HuH-7 (cell line): ENCODE measurements around the gene MEN1.
A peak's percentile ranks its signal among the peaks of the same experiment; 100 is the strongest.
"Not testable (repeated sequence)": the region's sequence is repeated elsewhere in the genome, so short reads cannot be mapped to it uniquely, and the experiment has no call there.

Experiments
- DNase-seq: peaks from one replicate; pipeline ENCODE4 v3.0.0; 2011; ENCODE audit warnings: low spot score

Gene MEN1

DNA sequence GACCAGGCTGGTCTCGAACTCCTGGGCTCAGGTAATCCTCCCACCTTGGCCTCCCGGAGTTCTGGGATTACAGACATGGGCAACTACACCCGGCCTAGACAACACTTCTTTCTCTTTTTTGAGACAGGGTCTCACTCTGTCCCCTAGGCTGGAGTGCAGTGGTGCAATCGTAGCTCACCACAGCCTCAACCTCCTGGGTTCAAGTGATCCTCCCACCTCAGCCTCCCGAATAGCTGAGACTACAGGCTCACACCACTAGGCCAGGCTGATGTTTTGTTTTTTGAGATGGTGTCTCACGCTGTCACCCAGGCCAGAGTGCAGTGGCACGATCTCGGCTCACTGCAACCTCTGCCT is 35.4 kb upstream of the MEN1 start:
- not testable (repeated sequence) for DNase-seq

DNA sequence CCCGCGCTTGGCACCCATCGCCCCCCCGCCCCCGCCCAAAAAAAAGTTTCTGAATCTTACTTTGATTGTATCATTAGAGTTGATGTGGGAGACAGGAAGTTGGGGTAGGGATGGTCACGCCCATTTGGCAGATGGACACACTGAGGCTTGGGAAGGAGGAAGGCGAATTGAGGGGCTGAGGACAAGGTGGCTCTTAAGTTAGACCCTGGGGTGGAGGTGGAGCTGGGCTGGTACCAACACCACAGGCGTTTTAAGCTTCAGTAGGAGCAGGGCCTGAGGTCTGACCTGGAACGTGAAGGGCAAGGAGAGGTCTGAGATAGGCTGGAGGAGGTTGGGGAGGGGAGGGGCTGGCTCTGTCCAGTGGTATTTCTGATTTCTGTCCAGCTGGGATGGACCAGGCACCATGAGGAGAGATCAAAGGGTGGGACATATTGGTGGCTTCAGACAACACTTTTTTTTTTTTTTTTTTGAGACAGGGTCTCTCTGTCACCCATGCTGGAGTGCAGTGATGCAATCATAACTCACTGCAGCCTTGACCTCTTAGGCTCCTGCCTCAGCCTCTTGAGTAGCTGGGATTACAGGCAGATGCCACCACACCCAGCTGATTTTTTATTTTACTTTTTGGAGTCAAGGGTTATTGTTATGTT is 34.9 kb upstream of the MEN1 start:
- DNase-seq, result no peak

DNA sequence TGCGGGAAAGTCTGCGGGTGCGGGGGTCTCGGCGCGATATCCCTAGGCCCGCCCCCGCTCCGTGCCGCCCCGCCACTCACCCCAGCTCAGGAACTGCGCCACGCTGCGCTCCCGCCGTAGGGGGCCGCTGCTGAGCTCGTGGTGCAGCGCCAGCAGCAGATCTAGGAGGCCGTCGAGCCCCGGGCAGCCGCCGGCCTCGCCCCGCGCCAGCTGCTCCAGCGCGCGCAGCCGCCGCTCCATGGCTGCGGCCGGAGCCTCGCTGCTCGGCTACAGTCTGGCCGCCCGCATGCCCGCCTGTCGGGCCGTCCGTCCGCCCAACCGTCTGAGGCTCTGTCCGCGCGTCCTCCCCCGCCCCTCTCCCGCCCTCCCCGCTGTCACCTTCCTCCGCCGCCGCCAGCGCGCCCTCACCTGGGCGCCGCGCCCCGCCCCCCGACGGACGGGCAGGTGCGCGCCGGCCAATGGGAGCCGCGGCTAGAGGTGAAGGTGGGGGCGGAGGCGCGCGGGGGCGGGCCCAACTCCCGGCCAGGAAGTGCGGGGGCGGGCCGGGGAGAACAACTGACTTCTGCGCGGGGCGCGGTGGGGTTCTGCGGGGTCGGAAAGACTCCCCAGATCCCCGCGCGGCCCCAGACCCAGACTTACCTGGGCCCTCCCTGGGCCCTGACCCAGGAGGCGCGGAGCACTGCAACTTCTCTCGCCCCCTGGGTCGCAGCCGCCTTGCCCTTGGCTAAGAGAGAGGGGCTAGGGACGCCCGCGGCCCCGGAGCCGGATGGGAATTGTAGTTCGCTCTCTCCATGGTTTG is 34.2 kb upstream of the MEN1 start, which contains the start of gene CDC42BPG:
TSS of gene CDC42BPG (minus strand) at position 324 of the 799 bp plus-strand sequence. CDS start at position 240, 84 bp downstream.
- peak; percentile 81 for DNase-seq

DNA sequence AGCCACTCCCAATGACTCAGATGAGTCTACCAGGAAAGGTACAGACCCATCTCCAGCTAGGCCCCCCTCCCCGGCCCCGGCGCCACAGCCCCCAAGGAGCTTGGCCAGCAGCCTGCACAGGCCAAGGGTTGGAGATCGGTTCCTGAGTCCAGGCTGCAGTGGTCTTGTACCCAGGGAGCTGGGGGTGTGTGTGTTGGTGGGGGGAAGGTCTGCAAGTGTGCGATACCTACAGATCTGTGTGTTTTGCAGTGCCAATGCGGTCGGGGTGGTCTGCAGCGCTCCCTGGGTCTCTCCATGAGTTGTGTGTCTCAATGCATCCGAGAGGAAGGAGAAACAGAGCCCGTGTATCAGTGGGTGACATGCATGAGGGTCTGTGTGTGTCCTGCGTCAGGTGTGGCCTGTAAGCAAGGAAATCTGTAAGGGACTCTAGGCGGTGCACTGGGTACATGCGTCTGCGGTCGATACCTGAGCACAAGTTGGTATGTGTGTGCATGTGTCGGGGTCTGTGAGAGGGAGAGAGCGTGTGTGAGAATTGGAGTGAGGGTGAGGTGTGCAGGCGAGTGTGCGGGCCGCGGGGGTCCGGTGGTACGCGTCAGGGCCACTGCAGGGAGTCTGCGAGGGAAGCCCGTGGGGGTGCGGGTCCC is 33.5 kb upstream of the MEN1 start:
- DNase-seq, result no peak

DNA sequence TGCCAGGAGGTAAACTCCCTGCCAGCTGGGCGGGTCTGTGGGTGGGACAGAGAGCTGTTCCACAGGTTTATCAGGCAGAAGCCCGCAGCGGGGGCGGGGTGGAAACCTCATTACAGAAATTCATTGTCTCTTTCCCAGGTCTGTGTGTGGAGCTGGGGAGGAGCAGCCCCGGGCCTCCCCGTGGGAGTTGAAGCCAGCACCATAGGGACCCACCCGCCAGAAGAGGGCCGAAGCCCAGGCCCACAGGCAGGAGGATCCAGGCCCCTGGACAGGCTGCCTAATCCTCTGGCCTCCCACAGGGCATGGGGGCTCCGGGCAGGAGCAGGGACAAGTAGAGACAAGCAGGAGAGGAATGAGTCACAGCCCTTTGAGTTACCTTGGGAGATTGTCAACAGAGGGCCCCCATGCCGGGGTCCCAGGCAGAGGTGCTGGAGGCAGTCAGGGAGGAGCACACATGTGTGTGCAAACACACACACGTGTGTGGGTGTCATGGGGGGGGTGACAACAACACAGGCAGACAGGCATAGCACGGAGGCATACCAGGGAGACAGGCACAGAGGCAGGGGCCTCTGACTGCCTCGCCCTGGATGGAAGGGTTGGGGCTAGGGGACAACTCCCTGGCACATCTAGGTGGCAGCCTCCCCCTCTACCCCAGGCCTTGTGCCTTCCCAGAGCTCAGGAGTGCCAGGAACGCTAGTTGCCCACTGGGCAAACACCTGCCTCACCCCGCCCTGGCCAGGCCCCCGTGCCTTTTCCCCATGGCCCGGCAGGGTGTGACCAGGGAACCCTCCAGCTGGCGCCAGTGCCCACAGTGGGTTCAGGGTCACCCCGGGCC is 32.7 kb upstream of the MEN1 start:
- no peak for DNase-seq

DNA sequence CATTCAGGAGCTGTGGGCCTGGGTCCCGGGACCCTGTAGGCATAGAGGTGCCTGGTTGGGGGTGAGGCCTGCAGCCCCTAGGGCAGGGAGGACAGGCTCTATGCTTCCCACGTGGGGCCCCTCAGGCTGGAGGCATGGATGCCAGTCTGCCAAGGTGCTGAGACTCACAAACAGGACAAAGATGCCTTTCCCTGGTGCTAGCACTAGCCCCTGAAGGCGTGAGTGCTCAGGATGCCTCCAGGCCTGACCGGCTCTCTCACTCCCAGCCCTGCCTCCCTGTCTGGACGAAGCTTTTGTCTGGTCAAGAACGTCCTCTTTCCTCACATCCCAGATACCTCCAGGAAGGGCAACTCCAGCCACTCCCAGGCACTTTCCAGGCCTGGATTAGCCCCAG is 32.0 kb upstream of the MEN1 start:
- DNase-seq, result no peak

DNA sequence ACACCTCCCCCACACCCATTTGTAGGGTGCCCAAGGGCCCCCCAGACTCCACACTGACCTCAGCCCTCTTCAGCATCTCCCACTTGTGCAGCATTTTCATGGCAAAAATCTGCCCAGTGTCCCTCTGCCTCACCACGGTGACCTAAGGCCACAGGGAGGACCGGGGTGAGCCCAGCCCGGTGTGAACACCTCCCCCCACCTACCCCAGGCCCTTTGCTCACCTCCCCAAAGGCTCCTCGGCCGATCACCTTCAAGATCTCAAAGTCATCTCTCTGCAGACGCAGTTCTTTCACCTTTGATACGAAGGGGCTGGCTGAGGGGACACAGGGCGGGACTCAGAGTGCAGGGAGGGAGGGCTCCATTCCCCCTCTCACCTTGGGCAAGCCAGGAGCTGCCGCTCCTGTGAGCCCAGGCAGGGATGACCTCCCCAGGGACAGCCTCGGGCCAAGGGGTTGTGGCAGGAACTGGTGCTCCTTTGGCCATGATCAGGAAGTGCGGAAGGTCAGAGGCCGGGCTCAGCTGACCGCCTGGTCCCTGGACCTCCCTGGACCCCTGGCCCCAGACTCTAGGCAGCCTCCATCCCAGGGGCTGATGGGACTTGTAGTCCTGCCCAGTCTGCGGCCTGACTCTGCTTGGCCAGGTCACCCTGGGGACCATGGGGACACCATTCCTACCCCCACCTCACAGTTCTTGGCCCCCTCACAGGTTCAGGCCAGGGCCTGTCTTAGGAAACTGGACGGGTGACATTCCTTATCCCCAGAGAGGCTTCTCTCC is 31.4 kb upstream of the MEN1 start:
- no peak for DNase-seq

DNA sequence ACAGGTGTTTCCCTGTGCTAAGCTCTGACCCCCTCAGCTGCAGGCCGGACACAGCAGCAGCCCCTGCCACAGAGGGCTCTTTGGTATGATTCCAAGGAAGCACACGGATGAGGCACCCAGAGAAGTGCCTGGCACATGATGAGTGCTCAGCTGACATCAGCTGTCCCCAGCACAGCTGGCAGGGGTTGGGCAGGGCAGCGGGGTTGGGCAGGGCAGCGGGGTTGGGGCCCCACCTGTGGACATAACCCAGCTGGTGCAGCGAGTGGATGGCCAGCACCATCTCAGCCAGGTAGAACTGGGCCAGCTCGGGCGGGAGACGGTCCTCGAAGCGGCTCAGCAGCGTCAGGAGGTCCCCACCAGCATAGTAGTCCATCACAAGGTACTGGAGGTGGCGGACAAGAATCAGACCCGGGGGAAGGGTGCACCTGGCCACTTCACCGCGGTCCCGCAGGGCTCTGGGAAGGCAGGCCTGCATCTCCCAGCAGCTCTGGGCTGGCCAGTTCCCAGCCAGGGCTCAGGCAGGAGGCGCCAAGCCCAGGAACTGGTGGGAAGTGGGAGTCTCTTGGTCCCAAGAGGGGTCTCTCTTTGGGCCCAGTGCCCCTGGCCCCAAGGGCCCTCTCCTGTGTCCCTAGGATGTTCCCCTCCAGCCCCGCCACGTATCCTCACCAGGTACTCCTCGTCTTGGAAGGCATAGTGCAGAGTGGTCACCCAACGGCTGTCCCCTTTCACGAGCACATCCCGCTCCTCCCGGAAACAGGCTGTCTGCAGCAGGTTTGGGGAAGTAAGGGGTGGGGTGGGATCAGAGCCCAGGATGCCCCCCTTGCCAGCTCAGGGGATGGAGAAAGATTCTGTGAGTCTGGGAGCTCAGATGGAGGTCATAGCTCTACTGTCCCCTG is 29.8 kb upstream of the MEN1 start:
- DNase-seq, result no peak

DNA sequence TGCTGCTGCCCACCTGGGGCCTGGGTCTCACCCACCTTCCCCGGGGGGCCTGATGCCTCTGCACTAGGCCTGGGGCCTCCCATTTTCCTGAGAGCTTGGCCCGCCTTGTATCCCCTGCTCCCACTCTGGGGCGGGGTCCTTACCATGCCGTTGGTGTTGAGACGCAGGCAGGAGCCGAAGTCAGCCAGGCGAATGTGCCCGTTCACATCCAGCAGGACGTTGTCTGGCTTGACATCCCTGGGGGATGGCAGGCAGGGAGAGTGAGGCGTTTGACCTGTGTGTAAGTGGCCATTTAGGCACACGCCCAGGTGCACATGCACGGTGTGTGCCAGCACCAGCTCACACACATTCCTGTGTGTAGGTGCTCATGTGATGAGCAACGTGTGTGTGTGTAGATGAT is 29.0 kb upstream of the MEN1 start:
- DNase-seq, result no peak

DNA sequence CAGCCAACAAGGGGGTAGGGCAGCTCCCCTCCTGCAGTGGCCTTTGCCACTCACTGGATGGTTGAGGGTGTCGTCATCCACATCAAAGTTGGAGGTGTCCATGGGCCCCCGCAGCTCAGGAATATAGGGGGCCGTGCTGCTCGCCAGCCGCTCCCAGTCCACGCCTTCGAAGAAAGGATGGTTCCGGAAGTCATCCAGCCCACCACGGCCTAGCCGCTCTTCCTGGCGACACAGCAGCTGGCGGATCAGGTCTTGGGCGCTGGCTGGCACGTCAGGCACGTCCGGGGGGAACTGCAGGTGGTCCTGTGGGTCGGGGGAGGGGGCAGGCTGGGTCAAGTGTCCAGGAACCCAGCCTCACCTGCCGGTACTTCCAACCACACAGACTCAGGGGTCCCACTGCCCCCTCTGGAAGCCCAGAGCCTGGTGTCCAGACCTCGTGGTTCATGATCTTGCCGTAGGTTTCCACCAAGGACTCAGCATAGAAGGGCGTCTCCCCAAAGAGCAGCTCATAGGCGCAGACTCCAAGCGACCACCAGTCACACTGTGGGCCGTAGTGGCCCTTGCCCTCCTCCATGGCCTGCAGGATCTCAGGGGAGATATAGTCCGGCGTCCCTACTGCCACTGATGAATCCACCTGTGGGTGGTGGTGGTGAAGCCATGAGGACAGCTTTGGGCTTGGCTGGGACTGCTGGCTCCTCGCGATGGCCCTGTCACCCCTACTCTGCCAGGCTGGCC is 28.4 kb upstream of the MEN1 start:
- DNase-seq, result no peak

DNA sequence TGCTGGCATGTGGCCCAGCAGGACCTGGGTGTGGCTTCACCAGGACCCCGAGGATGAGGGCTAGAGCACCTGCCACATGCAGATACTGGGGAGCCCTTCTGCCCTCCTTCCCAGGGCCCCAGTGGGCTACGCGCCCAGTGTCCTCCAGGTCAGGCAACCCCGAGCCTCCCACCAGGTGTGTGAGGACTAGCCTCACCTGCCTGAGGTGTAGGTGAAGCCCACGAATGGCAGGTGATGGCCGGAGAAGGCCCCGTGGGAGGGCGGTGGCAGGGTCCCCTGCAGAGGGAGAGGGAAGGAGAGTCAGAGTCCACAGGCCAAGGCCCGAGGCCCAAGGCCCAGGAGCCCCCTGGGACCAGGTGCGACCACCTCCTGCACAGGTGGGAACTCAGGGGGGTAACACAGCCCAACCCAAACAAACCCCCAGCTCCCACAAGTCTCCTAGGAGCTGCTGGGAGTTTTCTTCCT is 27.6 kb upstream of the MEN1 start:
- DNase-seq, result no peak

DNA sequence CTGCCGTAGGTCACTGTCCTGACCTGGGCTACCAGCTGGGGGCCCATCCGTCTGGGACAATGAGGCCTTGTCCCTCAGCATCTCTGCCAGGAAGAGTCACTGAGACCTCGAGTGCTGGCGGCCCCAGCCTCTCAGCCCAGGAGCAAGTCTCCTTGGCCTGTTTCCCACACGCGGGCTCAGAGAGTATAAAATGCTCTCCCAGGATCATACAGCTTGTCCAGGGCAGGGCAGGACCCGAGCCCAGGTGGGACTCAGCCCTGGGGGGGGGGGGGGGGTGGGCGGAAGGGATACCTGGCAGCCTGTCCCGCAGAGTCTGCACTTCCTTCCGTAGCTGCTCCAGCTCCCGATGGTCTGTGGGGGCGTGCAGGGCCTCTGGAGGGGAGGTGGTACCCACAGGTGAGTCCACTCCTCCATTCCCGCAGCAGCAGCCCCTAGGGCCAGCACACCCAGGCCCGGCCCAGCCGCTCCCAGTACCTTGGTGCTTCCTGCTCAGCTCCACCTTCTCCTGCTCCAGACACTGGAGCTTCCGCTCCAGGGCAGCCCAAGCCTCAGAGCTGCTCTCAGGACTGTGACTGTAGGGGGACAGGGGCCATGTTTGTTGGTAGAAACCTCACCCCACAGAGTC is 26.2 kb upstream of the MEN1 start:
- DNase-seq, result no peak

DNA sequence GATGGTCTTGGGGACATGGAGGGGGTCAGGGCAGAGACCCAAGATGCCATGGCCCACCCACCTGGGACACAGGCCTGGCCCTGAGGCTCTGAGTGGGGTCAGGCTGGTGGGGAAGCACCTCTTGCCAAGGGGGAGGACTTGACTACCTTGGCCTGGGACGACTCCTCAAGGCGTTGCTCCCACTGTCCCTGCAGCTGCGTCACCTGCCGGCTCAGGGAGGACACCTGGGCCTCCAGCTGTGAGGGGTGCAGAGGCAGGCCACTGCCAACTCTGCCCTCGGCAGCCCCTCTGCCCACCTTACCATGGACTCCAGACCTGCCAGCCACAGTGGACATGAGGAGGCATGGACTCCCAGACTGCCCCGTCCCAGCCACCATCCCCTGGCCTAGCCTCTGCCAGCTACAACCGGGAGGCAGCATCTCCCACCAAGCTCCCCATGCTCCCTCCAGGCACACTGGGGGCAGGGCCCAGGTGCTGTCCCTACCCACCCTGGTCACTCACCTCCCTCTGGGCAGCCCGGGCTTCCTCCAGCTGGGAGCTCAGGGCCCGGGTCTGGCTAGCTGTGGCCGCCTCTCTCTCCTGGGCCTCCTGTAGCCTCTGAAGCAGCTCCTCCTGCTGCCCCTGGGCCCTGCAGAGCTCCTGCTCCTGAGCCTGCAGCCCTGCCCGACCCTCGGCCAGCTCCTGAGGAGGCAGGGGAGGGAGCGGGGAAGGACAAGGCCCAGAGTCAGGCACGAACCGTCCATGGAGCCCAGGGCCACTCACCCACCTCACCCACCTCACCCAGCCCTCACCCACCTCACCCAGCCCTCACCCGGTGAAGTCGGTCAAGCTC is 25.5 kb upstream of the MEN1 start:
- no peak for DNase-seq

DNA sequence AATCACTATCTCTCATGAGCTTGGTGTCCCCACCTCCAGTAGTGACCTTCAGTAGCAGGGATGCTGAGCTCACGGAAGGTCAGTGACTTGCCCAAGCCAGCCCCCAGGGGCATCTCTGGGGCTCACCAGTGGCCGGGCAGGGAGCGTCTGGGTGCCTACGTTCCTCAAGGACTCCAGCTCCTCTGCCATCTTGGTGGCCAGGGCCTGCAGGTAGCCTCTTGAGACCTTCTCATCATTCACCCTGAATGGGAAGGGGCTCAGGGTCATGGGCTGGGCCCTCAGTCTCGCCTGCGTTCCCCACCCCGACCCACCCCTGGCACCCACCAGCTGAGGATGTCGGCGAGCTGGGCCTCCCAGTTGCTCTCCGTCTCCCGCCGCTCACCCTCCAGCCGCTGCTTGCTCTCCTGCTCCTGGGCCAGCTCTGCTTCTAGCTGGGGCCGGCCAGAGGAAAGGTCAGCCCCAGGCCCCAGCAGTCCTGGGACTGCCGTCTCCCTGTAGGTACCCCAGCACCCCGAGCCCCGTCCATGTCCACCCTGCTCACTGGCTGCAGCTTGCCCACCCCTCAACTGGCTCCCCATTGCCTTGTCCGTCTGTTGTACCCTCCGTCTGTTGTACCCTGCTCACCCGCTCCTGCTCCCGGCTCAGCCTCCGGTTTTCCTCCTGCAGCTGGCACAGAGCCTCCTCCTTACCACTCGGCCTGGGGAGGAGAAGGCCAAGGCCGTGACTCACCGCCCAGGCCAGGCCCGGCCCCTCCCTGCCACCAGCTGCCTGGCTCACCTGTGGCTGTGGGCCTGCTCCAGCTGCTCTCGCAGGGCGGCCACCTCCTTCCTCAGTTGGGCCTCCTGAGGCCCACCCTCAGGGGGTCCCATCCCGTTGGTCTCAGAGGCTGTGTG is 24.6 kb upstream of the MEN1 start:
- no peak for DNase-seq

DNA sequence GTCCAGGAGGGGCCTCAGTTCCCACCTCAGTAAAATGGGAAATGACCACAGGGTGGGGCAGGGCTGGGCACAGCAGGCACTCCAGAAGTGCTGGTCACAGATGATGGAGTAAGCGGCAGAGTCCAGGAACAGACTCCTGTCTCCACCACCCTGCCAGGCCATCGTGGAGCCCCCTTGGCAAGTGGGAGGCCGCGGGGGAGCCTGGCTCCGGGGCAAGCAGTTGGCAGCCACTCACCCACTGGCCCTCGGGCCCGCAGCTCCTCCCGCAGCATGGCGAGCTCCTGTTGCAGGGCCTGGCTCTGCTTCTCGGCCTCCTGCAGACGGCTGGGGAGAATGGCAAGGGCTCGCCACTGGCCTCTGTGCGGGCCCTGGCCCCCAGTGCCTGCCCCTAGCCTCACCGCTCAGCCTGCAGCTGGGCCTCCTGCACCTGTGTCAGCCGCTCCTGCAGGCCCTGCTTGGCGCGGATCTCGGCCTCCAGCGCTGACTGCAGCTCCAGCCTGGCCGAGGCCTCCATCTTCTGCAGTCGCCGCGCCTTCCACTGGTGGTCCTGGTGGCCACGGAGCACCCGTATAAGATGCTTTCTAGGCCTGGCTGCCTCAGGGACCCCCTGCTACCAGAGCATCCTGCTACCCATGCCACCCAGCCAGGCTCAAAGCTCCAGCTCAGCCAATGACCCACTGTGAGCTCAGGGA is 23.8 kb upstream of the MEN1 start:
- DNase-seq, result no peak

DNA sequence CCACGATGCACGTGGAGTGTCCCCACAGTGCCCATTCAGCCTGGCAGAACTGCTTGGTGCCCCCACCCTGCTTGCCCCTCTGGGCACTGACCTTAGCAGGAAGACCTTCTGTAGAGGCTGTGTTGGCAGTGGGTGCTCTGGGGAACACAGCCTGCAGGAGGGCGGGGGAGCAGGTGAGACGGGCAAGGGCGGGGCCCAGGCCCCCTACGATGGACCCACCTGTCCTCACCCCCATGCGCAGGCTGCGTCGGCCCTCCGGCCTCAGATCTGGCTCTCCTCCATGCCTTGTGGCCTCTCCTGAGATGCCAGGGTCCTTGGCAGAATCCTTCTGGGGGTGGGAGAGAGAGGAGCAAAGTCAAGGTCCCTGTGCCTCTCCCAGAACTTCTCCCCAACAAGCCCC is 23.2 kb upstream of the MEN1 start:
- no peak for DNase-seq

DNA sequence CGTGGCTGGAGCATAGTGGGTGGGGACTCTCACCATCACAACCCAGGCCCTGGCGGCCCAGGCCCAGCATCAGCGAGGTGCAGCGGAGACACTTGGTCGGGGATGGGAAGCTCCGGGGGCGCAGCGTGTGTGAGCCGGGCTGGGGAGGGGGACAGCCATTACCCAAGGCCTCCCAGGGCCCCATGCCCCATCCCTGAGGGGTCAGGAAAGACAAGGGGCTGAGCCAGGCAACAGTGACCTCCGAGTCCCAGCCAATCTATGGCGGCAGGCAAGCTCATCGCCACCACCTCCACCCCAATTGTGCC is 22.8 kb upstream of the MEN1 start:
- DNase-seq, result no peak
